NK-92 treated with Interleukin-12 subunit alpha and Interleukin-12 subunit beta, amount 100 ng/mL, for 24 hours (cell line): ENCODE measurements around the gene ABCC8.

Source experiments
- DNase-seq: peaks from one replicate; lab custom pipeline; 2025; lab: John Stamatoyannopoulos, UW

The ABCC8 gene

GRCh38 chr11:17351172-17351509 lies 125.5 kb downstream of the ABCC8 start:
- DNase-seq = no peak

GRCh38 chr11:17350455-17351171 lies 126.0 kb downstream of the ABCC8 start:
- DNase-seq = no peak

- DNase-seq = no peak
Measured at GRCh38 chr11:17347676-17348075, 129.0 kb downstream of the ABCC8 start.

GRCh38 chr11:17343907-17344306 lies 132.7 kb downstream of the ABCC8 start:
- no peak for DNase-seq

GRCh38 chr11:17343257-17343656 lies 133.4 kb downstream of the ABCC8 start:
- no peak for DNase-seq
